Measurements from ENCODE around the gene SRPRA.

The SRPRA gene

DNA sequence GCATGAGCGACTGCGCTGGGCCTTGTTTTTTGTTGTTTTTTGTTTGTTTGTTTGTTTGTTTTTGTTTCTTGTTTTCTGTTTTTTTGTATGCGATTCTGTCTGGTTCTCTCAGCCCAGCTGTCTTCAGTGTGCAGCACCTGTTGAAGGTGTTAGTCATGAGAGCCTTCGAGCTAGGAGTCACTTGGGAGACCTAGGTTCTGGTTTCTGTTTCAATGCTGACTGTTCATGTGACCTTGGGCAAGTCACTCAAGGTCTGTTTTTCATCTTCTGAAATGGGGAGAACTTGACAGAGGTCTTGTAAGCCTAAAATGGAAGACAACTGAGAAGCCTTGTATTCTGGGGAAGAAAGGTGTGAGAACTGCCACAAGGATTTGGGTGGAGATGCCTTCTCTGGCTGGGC is 37.0 kb upstream of the SRPRA start:
- in situ Hi-C loops (cut with HindIII; ENCODE audit: low pct_unique_long_range_greater_than_20kb, low sequenced_read_pairs), result no loop called here
- DNase-seq (ENCODE audit: low read depth in 1 of 2, low spot score in 1 of 2), result no peak

DNA sequence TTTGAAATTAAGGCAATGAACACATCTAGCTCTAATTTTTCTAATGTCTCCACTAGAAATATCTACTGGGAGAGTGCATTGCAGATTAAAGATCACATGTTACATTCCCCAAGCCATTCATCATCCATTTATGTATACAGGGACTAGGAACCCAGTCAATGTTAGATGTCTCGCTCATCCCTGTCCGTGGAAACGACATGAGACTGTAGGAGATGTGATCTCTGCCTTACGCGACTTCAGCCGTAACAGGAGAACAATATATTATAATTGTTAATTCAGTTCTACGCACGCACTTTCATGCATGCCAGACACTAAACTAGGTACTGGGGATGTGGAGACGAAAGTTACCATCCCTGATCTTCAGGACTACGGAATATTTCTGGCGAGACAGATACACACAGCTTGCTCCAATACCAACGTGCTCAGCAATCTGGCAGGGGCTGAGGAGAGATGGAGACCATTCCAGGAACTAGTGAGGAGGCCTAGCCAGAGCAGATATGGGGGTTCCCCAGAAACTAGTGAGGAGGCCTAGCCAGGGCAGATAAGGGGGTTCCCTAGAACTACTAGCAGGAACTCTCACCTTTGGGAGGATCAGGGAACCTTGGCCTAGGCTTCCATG is 35.9 kb upstream of the SRPRA start:
- peak in 1 of 2 experiments; percentile 58 for DNase-seq (ENCODE audit: low read depth in 1 of 2, low spot score in 1 of 2)
- TF ChIP-seq JUND (IDR thresholded peaks at IDR 0.05; ENCODE audit: low read depth), result no peak
- in situ Hi-C loops (cut with HindIII; ENCODE audit: low pct_unique_long_range_greater_than_20kb, low sequenced_read_pairs), result no loop called here

More for the DNA sequence above, 37.0 kb upstream of the SRPRA start:
- TF ChIP-seq JUND (IDR thresholded peaks at IDR 0.05; ENCODE audit: low read depth), result no peak

DNA sequence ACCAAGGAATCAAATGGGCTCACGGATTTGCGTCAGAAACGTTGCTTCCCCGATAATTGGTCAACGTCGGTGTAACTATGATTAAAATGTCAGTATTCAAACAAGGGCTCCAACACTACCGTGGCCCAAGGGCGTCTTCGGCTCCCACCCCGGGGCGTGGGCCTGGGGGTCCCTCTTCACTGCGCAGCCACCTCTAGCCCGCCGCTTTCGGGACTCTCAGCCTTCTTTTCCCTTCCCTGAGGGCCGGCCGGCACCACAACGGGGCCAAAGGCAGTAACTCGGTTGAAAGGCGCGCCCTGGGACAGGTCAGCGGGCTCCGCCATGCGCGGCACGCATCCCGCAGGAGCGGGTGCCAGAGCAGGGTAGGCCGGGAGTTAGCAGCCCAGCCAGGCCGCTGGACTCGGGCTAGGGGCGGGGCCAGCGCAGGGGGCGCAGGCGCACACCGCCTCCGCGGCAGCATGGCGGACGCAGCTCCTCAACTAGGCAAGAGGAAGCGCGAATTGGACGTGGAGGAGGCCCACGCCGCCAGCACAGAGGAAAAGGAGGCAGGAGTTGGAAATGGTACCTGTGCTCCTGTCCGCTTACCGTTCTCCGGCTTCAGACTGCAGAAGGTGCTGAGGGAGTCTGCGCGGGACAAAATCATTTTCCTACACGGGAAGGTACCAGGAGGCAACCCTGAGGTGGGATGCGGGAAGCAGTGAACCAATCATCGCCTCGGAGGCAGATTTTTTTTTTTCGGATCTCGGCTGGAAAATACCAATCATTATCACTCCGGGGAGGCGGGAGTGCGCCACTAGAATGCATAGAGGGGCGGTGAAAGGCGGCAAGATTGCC is 35.1 kb upstream of the SRPRA start, which contains the start of gene DCPS:
Gene DCPS (plus strand): TSS at position 438 of the 834 bp plus-strand sequence. CDS start 21 bp downstream, at position 459.
- DNase-seq (ENCODE audit: low read depth in 1 of 2, low spot score in 1 of 2), result peak; percentile 95 to 99
- in situ Hi-C loops (cut with HindIII; ENCODE audit: low pct_unique_long_range_greater_than_20kb, low sequenced_read_pairs), result no loop called here
- TF ChIP-seq JUND (IDR thresholded peaks at IDR 0.05; ENCODE audit: low read depth), result no peak

DNA sequence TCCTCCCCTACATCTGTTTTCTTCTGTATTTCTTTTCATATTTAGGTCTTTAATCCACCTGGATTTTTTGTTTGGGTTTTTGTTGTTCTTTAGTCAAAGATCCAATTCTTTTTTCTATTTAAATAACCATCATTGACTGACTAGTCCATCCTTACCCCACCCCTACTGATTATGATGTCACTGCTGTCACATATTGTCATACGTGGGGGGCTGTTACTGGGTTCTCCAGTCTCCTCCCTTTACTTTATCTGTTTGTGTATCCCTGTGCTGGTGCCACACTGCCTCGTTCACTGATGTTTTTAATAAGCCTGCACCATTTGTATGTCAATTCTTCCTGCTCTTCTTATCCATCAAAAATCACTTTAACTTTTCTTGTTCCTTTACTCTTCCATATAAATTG is 28.3 kb upstream of the SRPRA start:
- TF ChIP-seq JUND (IDR thresholded peaks at IDR 0.05; ENCODE audit: low read depth), result no peak
- in situ Hi-C loops (cut with HindIII; ENCODE audit: low pct_unique_long_range_greater_than_20kb, low sequenced_read_pairs), result no loop called here
- no peak for DNase-seq (ENCODE audit: low read depth in 1 of 2, low spot score in 1 of 2)

DNA sequence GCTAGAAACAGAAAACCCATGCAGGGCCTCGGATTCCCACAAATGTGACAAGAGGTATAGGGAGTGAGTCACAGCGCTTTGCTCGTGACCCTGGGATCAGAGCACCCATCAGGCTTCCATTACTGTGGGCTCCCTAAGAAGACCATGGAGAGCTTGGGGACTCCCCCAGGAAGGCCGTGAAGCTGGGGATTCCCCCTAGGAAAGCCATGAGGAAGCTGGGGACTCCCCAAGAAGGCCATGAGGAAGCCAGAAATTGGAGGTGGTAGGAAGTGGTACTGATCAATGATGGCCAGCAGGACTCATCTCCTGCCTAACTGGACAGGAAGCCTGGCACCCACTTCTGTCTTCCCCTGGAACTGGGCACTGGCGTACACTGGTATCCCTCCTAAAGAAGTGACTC is 25.0 kb upstream of the SRPRA start:
- DNase-seq (ENCODE audit: low read depth in 1 of 2, low spot score in 1 of 2), result no peak
- in situ Hi-C loops (cut with HindIII; ENCODE audit: low pct_unique_long_range_greater_than_20kb, low sequenced_read_pairs), result no loop called here
- TF ChIP-seq JUND (IDR thresholded peaks at IDR 0.05; ENCODE audit: low read depth), result no peak

DNA sequence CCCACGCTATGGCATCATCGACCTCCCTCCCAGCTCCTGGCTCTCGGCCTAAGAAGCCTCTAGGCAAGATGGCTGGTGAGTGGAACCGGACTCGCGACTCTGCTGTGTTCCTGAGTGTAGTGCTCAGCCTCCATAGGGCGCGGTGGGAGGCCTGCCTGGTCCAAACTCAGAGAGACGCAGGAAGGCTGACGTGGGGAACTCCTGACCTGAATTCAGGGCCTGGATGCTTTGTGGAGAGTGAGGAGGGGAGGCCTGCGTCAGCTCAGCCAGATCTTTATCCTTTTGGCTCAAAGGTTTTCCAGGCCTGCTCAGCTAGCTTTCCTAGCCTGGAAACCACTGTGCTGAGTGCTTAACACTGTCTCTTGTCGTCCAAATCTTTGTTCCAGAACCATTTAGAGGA is 22.2 kb upstream of the SRPRA start:
- in situ Hi-C loops (cut with HindIII; ENCODE audit: low pct_unique_long_range_greater_than_20kb, low sequenced_read_pairs), result no loop called here

GRCh38 chr11:126288237-126288636 is 19.5 kb upstream of the SRPRA start:
- no peak for TF ChIP-seq JUND (IDR thresholded peaks at IDR 0.05; ENCODE audit: low read depth)
- in situ Hi-C loops (cut with HindIII; ENCODE audit: low pct_unique_long_range_greater_than_20kb, low sequenced_read_pairs), result no loop called here
- no peak for DNase-seq (ENCODE audit: low read depth in 1 of 2, low spot score in 1 of 2)

More for the DNA sequence above, 22.2 kb upstream of the SRPRA start:
- no peak for TF ChIP-seq JUND (IDR thresholded peaks at IDR 0.05; ENCODE audit: low read depth)
- DNase-seq (ENCODE audit: low read depth in 1 of 2, low spot score in 1 of 2), result no peak

DNA sequence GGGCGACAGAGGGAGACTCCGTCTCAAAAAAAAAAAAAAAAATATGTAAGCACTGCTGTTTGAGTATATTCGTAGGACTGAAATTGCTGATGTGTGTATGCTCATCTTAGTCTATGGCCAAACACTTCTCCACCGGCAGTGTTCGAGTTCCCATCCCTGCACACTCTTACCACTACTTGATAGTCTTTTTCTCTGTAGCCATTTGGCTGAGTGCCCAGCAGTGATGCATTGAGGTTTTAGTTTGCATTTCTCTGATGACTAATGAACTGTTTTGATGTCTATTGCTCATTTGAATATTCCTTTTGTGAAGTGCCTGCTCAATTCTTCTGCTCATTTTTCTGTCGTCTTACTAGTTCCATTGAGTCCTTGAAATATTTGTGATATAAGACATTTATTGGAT is 16.1 kb upstream of the SRPRA start:
- peak in 1 of 2 experiments; percentile 60 for DNase-seq (ENCODE audit: low read depth in 1 of 2, low spot score in 1 of 2)
- in situ Hi-C loops (cut with HindIII; ENCODE audit: low pct_unique_long_range_greater_than_20kb, low sequenced_read_pairs), result no loop called here
- TF ChIP-seq JUND (IDR thresholded peaks at IDR 0.05; ENCODE audit: low read depth), result no peak

DNA sequence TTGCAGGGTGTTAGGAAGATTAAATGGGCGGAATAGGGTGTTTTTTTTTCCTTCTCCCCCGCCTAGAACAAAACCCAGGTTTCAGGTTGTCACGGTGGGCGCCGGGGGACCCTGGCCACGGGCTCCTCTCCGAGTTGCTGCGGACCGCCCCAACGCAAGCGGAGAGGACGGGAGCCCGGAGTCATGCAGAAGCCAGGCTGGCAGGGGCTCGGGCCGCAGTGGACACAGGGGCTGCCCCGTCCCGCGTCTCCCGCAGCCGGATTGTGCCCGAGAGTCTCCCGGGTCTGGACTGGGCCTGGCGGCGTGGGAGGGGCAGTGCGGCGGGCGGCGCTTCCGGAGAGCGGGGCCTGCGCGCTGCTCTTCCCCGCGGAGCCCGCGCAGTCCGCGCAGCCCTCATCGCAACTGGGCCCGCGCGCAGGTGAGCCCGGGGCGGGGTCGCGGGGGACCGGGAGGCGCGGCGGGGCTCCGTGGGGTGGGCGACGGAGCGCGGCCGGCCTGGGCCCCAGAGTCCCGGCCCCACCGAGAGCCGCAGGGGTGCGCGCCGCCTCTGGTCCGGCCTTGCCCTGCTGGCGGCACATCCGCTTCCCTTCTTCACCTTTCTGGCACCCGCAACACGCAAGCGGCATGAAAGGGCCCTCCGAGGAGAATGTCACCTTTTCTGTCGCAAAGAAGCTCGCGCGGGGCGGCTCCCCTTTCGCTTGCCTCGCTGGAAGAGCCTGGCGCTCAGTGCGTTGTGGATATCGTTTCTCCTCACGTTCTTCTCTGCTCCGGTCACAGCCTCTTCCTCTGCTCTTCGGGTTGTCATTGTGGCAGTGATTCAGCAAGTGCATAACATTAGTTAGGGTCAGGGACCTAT is 14.3 kb upstream of the SRPRA start, which contains the start of gene TIRAP:
Gene TIRAP (plus strand): TSS at position 358 of the 856 bp plus-strand sequence. CDS start 7,802 bp downstream, outside the sequence.
- no peak for TF ChIP-seq JUND (IDR thresholded peaks at IDR 0.05; ENCODE audit: low read depth)
- DNase-seq (ENCODE audit: low read depth in 1 of 2, low spot score in 1 of 2), result peak; percentile 81 to 92
- in situ Hi-C loops (cut with HindIII; ENCODE audit: low pct_unique_long_range_greater_than_20kb, low sequenced_read_pairs), result no loop called here

DNA sequence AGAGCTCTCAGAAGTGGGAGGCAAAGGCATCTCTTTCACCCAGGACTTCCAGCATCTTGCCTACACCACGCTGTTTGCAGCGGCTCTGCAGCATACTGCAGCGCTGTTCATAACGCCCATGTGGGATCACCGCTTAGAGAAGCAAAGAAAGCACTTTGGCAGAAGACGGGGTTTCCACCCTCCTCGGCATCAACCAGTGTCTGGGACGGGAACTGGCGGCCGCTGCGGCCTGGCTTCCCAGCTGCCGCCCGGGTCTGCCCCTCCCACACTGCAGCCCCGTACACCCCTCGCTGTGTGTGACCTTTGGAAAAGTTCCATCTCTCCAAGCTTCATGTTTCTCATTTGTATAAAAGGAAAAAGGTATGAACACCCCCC is 13.7 kb upstream of the SRPRA start:
- DNase-seq (ENCODE audit: low read depth in 1 of 2, low spot score in 1 of 2), result peak; percentile 43 to 45
- in situ Hi-C loops (cut with HindIII; ENCODE audit: low pct_unique_long_range_greater_than_20kb, low sequenced_read_pairs), result no loop called here
- TF ChIP-seq JUND (IDR thresholded peaks at IDR 0.05; ENCODE audit: low read depth), result no peak

DNA sequence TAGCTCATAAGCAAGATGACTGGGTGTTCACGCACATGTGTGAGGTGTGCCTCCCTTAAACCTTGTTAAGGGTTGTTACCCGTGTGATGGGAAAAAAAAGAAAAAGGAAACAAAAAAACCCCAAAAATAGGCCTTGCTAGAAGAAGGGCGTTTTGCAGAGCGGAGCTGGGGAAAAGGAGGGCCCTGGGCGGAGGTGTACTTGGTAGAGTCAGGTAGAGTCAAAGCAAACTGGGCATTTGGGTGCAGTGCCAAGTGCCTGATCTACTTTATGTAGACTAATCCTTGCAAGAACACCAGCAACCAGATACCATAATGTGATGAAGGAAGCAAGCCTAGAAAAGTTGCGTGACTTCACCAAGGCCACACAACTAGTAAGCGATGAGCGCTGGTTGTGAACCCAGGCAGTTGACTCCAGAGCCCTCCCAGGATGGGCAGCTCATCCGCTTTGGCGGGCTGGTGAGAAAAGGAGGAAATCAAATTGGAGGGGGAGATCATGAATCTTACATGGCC is 13.0 kb upstream of the SRPRA start:
- DNase-seq (ENCODE audit: low read depth in 1 of 2, low spot score in 1 of 2), result no peak
- in situ Hi-C loops (cut with HindIII; ENCODE audit: low pct_unique_long_range_greater_than_20kb, low sequenced_read_pairs), result no loop called here
- TF ChIP-seq JUND (IDR thresholded peaks at IDR 0.05; ENCODE audit: low read depth), result no peak

DNA sequence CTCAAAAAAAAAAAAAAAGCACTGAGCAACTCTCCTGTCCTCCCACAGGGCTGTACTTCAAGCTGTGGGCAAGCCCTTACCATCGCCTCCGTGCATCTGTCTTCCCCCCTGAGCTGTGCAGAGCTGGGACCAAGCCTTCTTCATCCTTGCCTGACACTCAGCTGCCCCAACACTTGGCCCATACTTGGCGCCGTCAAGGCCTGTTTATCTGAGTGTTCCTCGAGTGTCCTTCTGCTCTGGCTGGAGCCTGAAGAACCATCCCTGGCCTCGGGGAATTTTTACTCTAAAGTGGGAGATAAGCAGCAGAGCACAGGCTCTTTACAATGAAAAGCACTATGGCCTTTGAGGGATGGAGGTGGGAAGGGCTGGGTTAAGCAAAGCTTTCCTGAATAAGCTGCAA is 12.6 kb upstream of the SRPRA start:
- TF ChIP-seq JUND (IDR thresholded peaks at IDR 0.05; ENCODE audit: low read depth), result no peak
- in situ Hi-C loops (cut with HindIII; ENCODE audit: low pct_unique_long_range_greater_than_20kb, low sequenced_read_pairs), result no loop called here
- no peak for DNase-seq (ENCODE audit: low read depth in 1 of 2, low spot score in 1 of 2)
